A673 (cell line): ENCODE measurements around the gene NSRP1.

Source experiments
- EZH2 ChIP-seq: fragments of 200-600 bp; sonication (generic); IDR thresholded peaks from 2 replicates; pipeline ENCODE4 v1.6.1; 2017; ENCODE audit warnings: borderline replicate concordance, low read depth, mild to moderate bottlenecking, mixed read lengths, antibody characterized with exemption, low read length; ENCODE audit not compliant: poor library complexity, severe bottlenecking
- TF ChIP-seq, protein P1 (sequence below): fragments of 300-800, 200-600 bp; sonication (generic); conservative IDR thresholded peaks from 2 replicates; pipeline ENCODE4 v1.5.1; 2017; ENCODE audit warnings: low read depth, mild to moderate bottlenecking, antibody characterized with exemption, low read length, moderate library complexity, mixed read lengths

DNA sequence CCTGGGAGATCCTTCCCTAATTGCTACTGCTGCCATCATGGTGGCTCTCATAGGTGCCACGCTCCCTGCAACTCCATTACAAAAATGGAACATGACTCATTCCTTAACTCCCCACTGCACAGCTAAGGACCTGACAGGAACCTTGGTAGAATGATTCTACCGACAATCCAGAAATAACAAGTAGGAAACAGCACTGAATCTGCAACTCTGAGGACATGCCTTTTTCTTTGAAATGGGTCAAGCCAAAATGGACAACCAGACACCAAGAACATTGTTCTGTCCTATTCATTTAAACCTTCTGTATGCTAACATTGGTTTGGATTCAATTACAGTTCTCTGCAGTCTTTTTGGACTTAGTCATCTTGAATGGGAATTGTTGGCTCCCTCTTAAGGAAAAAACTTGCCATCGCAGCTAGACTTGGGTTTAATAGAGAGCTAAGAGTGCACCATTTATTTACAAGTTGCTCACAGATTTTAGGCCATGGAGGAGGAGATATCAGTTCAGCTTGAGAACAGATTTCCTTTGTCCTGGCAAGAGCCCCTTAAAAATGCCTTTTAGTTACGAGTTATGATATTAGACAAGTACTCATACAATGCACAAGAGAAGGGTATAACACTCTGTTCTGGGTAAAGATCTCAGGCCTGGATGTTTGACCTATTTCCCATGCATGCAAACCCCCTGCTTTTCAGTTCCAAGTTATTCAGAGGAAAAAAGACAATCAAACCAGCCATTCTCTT lies 20.9 kb upstream of the NSRP1 start:
- TF ChIP-seq, protein P1, sequence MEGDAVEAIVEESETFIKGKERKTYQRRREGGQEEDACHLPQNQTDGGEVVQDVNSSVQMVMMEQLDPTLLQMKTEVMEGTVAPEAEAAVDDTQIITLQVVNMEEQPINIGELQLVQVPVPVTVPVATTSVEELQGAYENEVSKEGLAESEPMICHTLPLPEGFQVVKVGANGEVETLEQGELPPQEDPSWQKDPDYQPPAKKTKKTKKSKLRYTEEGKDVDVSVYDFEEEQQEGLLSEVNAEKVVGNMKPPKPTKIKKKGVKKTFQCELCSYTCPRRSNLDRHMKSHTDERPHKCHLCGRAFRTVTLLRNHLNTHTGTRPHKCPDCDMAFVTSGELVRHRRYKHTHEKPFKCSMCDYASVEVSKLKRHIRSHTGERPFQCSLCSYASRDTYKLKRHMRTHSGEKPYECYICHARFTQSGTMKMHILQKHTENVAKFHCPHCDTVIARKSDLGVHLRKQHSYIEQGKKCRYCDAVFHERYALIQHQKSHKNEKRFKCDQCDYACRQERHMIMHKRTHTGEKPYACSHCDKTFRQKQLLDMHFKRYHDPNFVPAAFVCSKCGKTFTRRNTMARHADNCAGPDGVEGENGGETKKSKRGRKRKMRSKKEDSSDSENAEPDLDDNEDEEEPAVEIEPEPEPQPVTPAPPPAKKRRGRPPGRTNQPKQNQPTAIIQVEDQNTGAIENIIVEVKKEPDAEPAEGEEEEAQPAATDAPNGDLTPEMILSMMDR, result peak; percentile 72
- TF ChIP-seq EZH2, result no peak
